Neutrophil (primary cell): ENCODE measurements around the gene CROCC.
A peak's percentile ranks its signal among the peaks of the same experiment; 100 is the strongest.

Experiments
- H3K27ac ChIP-seq: fragments of 200-600 bp; sonication (generic); 2 replicates; pipeline ENCODE4 v1.5.1; 2016; ENCODE audit warnings: mild to moderate bottlenecking, moderate library complexity
- H3K27me3 ChIP-seq: fragments of 200-600 bp; sonication (generic); 2 replicates; pipeline ENCODE4 v1.6.0; 2016; ENCODE audit warnings: mild to moderate bottlenecking
- H3K36me3 ChIP-seq: fragments of 200-600 bp; sonication (generic); 2 replicates; pipeline ENCODE4 v1.5.1; 2017
- H3K4me1 ChIP-seq, 2 experiments: fragments of 200-600 bp in 1 of 2; sonication (generic) in 1 of 2; 1 replicate in 1 of 2; 2 replicates in 1 of 2; pipeline versions ENCODE4 v1.5.1 to v1.6.1; 2013 to 2016; ENCODE audit warnings: low read depth in 1 of 2, low read length in 1 of 2, mild to moderate bottlenecking in 1 of 2, moderate library complexity in 1 of 2; ENCODE audit not compliant: control insufficient read depth in 1 of 2, insufficient read depth in 1 of 2
- H3K4me3 ChIP-seq, 2 experiments: fragments of 200-600 bp in 1 of 2; sonication (generic) in 1 of 2; 1 replicate in 1 of 2; 2 replicates in 1 of 2; pipeline ENCODE4 v1.5.1; 2013 to 2016; ENCODE audit warnings: low read depth in 1 of 2, low read length in 1 of 2, mild to moderate bottlenecking in 1 of 2, moderate library complexity in 1 of 2
- H3K9me3 ChIP-seq: fragments of 200-600 bp; sonication (generic); 2 replicates; pipeline ENCODE4 v1.5.1; 2016
- CTCF ChIP-seq: fragments of 200-600 bp; sonication (generic); IDR thresholded peaks from 2 replicates; pipeline ENCODE4 v1.5.1; 2016; ENCODE audit warnings: antibody characterized with exemption

CROCC gene

GRCh38 chr1:17004466-17005364 is 83.0 kb downstream of the CROCC start:
- no peaks in the 10 kb centered on the region for H3K9me3 ChIP-seq
- no peak overlapping the region for H3K27ac ChIP-seq

GRCh38 chr1:17005365-17005740 is 83.6 kb downstream of the CROCC start:
- no peaks in the 10 kb centered on the region for H3K27me3 ChIP-seq
- H3K4me3 ChIP-seq = no peak overlapping the region
- no peak overlapping the region for H3K27ac ChIP-seq
- H3K9me3 ChIP-seq = no peaks in the 10 kb centered on the region
- peaks cover 49% of the 10 kb centered on the region for H3K36me3 ChIP-seq
- no peak for TF ChIP-seq CTCF
- peaks cover 11% of the 10 kb centered on the region in 2 experiments for H3K4me1 ChIP-seq

More at GRCh38 chr1:17004466-17005364, 83.0 kb downstream of the CROCC start:
- H3K4me3 ChIP-seq = no peak overlapping the region
- H3K36me3 ChIP-seq = peaks cover 55% of the 10 kb centered on the region
- no peak for TF ChIP-seq CTCF
- H3K27me3 ChIP-seq = no peaks in the 10 kb centered on the region
- H3K4me1 ChIP-seq = peaks cover 4 to 6% of the 10 kb centered on the region in 2 experiments

DNA sequence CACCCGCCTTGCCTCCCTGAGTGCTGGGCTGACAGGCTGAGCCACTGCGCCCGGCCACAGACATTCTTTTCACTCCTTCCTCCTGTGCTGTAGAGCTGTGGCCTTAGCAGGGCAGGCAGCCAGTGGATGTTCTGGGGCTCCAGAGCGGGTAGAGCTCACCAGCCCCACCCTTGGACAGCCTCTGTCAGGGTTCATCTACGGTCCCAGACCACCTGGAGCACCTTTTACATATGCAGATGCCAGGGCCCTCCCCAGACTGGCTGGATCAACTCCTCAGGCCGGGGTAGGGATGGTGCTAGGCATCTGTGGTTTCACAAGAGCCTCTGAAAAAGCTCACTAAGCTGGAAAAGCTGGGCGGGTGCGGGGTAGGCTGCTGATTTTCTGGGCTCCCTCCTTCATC is 85.4 kb downstream of the CROCC start:
- Histone ChIP-seq H3K9me3 (no peaks in the 10 kb centered on the region), H3K36me3 (peaks cover 35% of the 10 kb centered on the region), H3K4me3 (no peak overlapping the region), H3K27ac (no peak overlapping the region), H3K4me1 (peaks cover 25 to 26% of the 10 kb centered on the region in 2 experiments), H3K27me3 (no peaks in the 10 kb centered on the region)
- no peak for TF ChIP-seq CTCF

- H3K4me3 ChIP-seq = no peak overlapping the region
- H3K4me1 ChIP-seq = peaks cover 36 to 38% of the 10 kb centered on the region in 2 experiments
- peaks cover 23% of the 10 kb centered on the region for H3K36me3 ChIP-seq
- no peak for TF ChIP-seq CTCF
- no peaks in the 10 kb centered on the region for H3K9me3 ChIP-seq
- no peak overlapping the region for H3K27ac ChIP-seq
- no peaks in the 10 kb centered on the region for H3K27me3 ChIP-seq
These were observed 86.6 kb downstream of the CROCC start for GRCh38 chr1:17008208-17008855.

GRCh38 chr1:17009706-17010105 is 88.0 kb downstream of the CROCC start:
- TF ChIP-seq CTCF = no peak
- H3K36me3 ChIP-seq = peaks cover 12% of the 10 kb centered on the region
- peak overlapping the region; percentile 45 for H3K27ac ChIP-seq
- no peaks in the 10 kb centered on the region for H3K9me3 ChIP-seq
- H3K4me3 ChIP-seq = no peak overlapping the region
- H3K4me1 ChIP-seq = peaks cover 50 to 51% of the 10 kb centered on the region in 2 experiments
- H3K27me3 ChIP-seq = no peaks in the 10 kb centered on the region
